A549 (cell line): ENCODE data around the gene ZBTB14.

Source experiments
- BHLHE40 ChIP-seq: IDR thresholded peaks from 2 replicates; pipeline ENCODE4 v1.6.1; 2012; ENCODE audit warnings: low read depth, low read length, inconsistent platforms
- KDM5A ChIP-seq: fragments of 200-600 bp; sonication (generic); IDR thresholded peaks from 2 replicates; pipeline ENCODE4 v1.6.1; 2016; ENCODE audit warnings: antibody characterized with exemption, mild to moderate bottlenecking
- MAFK ChIP-seq: fragments of 450-650 bp; IDR thresholded peaks from 2 replicates; pipeline ENCODE4 v1.6.1; 2014; ENCODE audit not compliant: partially characterized antibody
- POLR2A ChIP-seq: IDR thresholded peaks from 2 replicates; pipeline ENCODE4 v1.6.1; 2012; ENCODE audit warnings: mild to moderate bottlenecking, low read length
- ZC3H11A ChIP-seq: fragments of 450-650 bp; IDR thresholded peaks from 2 replicates; pipeline ENCODE4 v1.6.1; 2014; ENCODE audit warnings: antibody characterized with exemption, mild to moderate bottlenecking
- TF ChIP-seq, protein P1 (sequence below): fragments of 200-600 bp; sonication (generic); IDR thresholded peaks from 2 replicates; pipeline ENCODE4 v1.6.1; 2016; ENCODE audit warnings: antibody characterized with exemption, mild to moderate bottlenecking, moderate library complexity
- TF ChIP-seq, protein P2 (sequence below): fragments of >200 bp; sonication (Bioruptor Twin); formaldehyde crosslinking; IDR thresholded peaks from 3 replicates; pipeline ENCODE4 v1.5.1; 2016
- TF ChIP-seq, protein P3 (sequence below): IDR thresholded peaks from 2 replicates; pipeline ENCODE4 v1.6.1; 2012

DNA sequence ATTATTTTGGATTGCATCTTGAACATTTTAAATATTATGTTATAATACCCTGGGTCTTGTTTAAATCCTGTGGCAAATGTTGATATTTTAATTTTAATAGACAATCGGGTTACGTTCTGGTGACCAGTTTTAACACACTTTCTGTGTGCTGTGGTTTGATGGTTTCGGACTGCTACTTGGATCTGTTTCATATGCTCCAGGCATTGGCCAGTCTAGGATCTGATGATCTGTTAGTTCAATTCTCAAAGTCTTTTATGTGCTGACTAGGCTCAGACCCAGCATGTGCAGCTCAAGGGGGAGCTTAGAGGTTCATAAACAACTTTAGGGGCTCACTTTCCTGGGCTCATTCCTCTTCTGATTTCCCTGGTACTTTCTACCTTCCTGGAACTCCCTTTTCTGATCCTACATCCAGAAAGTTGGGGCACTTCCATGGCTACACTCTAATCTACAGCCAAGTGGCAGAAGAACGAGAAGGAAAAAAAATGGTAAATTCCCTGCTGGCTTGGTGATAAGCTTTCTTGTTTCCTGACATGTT is 5.0 kb upstream of the ZBTB14 start:
- TF ChIP-seq POLR2A (no peak), KDM5A (no peak), ZC3H11A (no peak), BHLHE40 (no peak), MAFK (no peak)
- TF ChIP-seq, protein P1, sequence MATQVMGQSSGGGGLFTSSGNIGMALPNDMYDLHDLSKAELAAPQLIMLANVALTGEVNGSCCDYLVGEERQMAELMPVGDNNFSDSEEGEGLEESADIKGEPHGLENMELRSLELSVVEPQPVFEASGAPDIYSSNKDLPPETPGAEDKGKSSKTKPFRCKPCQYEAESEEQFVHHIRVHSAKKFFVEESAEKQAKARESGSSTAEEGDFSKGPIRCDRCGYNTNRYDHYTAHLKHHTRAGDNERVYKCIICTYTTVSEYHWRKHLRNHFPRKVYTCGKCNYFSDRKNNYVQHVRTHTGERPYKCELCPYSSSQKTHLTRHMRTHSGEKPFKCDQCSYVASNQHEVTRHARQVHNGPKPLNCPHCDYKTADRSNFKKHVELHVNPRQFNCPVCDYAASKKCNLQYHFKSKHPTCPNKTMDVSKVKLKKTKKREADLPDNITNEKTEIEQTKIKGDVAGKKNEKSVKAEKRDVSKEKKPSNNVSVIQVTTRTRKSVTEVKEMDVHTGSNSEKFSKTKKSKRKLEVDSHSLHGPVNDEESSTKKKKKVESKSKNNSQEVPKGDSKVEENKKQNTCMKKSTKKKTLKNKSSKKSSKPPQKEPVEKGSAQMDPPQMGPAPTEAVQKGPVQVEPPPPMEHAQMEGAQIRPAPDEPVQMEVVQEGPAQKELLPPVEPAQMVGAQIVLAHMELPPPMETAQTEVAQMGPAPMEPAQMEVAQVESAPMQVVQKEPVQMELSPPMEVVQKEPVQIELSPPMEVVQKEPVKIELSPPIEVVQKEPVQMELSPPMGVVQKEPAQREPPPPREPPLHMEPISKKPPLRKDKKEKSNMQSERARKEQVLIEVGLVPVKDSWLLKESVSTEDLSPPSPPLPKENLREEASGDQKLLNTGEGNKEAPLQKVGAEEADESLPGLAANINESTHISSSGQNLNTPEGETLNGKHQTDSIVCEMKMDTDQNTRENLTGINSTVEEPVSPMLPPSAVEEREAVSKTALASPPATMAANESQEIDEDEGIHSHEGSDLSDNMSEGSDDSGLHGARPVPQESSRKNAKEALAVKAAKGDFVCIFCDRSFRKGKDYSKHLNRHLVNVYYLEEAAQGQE: no peak
- TF ChIP-seq, protein P2, sequence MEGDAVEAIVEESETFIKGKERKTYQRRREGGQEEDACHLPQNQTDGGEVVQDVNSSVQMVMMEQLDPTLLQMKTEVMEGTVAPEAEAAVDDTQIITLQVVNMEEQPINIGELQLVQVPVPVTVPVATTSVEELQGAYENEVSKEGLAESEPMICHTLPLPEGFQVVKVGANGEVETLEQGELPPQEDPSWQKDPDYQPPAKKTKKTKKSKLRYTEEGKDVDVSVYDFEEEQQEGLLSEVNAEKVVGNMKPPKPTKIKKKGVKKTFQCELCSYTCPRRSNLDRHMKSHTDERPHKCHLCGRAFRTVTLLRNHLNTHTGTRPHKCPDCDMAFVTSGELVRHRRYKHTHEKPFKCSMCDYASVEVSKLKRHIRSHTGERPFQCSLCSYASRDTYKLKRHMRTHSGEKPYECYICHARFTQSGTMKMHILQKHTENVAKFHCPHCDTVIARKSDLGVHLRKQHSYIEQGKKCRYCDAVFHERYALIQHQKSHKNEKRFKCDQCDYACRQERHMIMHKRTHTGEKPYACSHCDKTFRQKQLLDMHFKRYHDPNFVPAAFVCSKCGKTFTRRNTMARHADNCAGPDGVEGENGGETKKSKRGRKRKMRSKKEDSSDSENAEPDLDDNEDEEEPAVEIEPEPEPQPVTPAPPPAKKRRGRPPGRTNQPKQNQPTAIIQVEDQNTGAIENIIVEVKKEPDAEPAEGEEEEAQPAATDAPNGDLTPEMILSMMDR: no peak
- TF ChIP-seq, protein P3, sequence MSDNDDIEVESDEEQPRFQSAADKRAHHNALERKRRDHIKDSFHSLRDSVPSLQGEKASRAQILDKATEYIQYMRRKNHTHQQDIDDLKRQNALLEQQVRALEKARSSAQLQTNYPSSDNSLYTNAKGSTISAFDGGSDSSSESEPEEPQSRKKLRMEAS: no peak
